ENCODE results near the gene HECW1.

DNA sequence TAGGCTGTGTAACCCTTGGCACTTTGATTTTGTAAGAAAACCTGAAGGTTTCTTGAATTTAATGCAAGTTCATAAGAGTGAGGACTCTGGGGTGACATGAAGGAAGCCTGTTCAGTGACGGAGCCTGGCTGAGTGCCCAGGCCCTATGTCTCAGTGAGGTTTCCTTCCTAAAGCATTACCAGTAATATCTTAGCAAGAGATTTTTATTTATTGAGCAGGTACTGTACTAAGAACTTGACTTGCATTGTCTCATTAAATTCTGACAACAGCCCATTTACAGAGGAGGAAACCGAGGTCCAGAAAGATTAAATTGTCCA is 197.2 kb downstream of the HECW1 start:
- TF ChIP-seq POLR2AphosphoS5 (IDR thresholded peaks at IDR 0.05; ENCODE audit: low read depth, low read length) (no peak), TAF1 (IDR thresholded peaks at IDR 0.05; ENCODE audit: borderline replicate concordance, insufficient read depth, low read length) (no peak)
- TF ChIP-seq, protein P1, sequence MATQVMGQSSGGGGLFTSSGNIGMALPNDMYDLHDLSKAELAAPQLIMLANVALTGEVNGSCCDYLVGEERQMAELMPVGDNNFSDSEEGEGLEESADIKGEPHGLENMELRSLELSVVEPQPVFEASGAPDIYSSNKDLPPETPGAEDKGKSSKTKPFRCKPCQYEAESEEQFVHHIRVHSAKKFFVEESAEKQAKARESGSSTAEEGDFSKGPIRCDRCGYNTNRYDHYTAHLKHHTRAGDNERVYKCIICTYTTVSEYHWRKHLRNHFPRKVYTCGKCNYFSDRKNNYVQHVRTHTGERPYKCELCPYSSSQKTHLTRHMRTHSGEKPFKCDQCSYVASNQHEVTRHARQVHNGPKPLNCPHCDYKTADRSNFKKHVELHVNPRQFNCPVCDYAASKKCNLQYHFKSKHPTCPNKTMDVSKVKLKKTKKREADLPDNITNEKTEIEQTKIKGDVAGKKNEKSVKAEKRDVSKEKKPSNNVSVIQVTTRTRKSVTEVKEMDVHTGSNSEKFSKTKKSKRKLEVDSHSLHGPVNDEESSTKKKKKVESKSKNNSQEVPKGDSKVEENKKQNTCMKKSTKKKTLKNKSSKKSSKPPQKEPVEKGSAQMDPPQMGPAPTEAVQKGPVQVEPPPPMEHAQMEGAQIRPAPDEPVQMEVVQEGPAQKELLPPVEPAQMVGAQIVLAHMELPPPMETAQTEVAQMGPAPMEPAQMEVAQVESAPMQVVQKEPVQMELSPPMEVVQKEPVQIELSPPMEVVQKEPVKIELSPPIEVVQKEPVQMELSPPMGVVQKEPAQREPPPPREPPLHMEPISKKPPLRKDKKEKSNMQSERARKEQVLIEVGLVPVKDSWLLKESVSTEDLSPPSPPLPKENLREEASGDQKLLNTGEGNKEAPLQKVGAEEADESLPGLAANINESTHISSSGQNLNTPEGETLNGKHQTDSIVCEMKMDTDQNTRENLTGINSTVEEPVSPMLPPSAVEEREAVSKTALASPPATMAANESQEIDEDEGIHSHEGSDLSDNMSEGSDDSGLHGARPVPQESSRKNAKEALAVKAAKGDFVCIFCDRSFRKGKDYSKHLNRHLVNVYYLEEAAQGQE (IDR thresholded peaks at IDR 0.05; ENCODE audit: insufficient read depth in 1 of 2, low read depth in 2 of 2, low read length in 2 of 2), result no peak
